MM.1S (cell line): ENCODE data around the gene PRDM1.

Experiments used
- CTCF ChIP-seq: fragments of 300-600 bp; sonication (generic); IDR thresholded peaks from 2 replicates; pipeline ENCODE4 v1.5.1; 2016; ENCODE audit warnings: antibody characterized with exemption, low read length, mixed read lengths
- EZH2 ChIP-seq: fragments of 300-600 bp; sonication (generic); optimal IDR thresholded peaks from 2 replicates; pipeline ENCODE3; 2017; ENCODE audit warnings: low read depth, mild to moderate bottlenecking, antibody characterized with exemption, low read length, mixed read lengths

GRCh38 chr6:106084106-106084988 is 1.8 kb upstream of the PRDM1 start:
- peak; percentile 91 for TF ChIP-seq CTCF
- no peak for TF ChIP-seq EZH2
